ENCODE results near the gene EFCAB9. TPM values are rescaled to one million over a fixed set of nuclear protein-coding genes. Genes with fewer than 3 reads are reported as not detected.

The EFCAB9 gene
- total and polyA plus RNA-seq, 2 of the 13 experiments (the other 11 are each of a cell fraction or from before 2014, with no cell fraction given), result not detected

DNA sequence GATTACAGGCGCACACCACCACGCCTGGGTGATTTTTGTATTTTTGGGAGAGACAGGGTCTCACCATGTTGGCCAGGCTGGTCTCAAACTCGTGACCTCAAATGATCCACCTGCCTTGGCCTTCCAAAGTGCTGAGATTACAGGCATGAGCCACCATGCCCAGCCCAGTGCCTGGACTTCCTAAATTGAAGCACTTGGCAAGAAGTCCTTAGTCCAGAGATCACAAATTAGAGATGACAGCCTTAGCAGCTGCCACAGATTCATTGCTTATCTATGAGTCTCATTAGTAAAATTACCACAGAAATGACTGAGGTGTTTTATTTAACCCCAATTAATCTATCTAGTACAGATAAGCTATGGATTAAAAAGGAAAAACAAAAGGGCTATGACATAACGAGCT is 19.2 kb downstream of the EFCAB9 start:
- over 99% methylated on average over 4 of the region's 4 CpGs for WGBS (ENCODE audit: low lambda C conversion rate)
- no peak for TF ChIP-seq DBP (CRISPR knock-in tag; IDR thresholded peaks at IDR 0.05; ENCODE audit: not compliant biosample characterization)
- TF ChIP-seq ZNF746 (CRISPR knock-in tag; IDR thresholded peaks at IDR 0.05), result no peak
- no peak for TF ChIP-seq KLF6 (CRISPR knock-in tag; IDR thresholded peaks at IDR 0.05)
- no peak for TF ChIP-seq NR2F1 (CRISPR knock-in tag; IDR thresholded peaks at IDR 0.05)
- no peak for TF ChIP-seq GLI4 (CRISPR knock-in tag; IDR thresholded peaks at IDR 0.05; ENCODE audit: borderline replicate concordance)
- TF ChIP-seq RARG (CRISPR knock-in tag; IDR thresholded peaks at IDR 0.05; ENCODE audit: low read depth), result no peak
- TF ChIP-seq ZNF766 (CRISPR knock-in tag; IDR thresholded peaks at IDR 0.05; ENCODE audit: borderline replicate concordance), result no peak

DNA sequence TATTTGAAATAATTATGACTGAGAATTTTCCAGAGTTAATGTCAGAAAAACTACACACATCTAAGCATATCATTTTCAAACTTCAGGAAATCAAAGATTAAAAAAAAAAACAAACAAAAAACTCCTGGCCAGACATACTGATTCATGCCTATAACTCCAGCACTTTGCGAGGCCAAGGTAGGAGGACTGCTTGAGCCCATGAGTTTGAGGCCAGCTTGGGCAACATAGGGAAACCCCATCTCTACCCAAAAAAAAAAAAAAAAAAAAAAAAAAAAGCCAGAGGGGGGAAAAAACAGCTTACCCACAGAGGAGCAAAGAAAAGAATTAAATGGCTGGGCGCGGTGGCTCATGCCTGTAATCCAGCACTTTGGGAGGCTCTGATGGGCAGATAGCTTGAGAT is 22.4 kb downstream of the EFCAB9 start:
- Histone ChIP-seq H3K9ac (ENCODE audit: insufficient read depth, low read depth, low read length) (no peak overlapping the region), H3K79me2 (ENCODE audit: insufficient read depth, low read length) (peaks cover 16% of the 10 kb centered on the region), H3K9me3 (ENCODE audit: low read length) (peaks cover 6% of the 10 kb centered on the region; the same call in 1 of the 2 replicates), H4K20me1 (ENCODE audit: insufficient read depth, low read length) (no peaks in the 10 kb centered on the region; the same call in 1 of the 2 replicates), H3K27ac (ENCODE audit: extremely low read length, insufficient read depth, low read length) (no peak overlapping the region), H3K4me1 (ENCODE audit: insufficient read depth, low read length) (peaks cover 6% of the 10 kb centered on the region), H3K27me3 (ENCODE audit: control insufficient read depth in 1 of 2, insufficient read depth in 2 of 2, low read length in 2 of 2) (no peaks in the 10 kb centered on the region), H3K4me3 (replicated peaks in 1 of 3; ENCODE audit: insufficient read depth in 1 of 3, low read depth in 2 of 3, low read length in 3 of 3) (no peak overlapping the region), H2AFZ (ENCODE audit: low read length) (no peak overlapping the region), H3K36me3 (replicated peaks in 1 of 2; ENCODE audit: control insufficient read depth in 1 of 2, insufficient read depth in 2 of 2, low read length in 2 of 2) (peaks cover 12 to 44% of the 10 kb centered on the region in 2 experiments), H3K4me2 (ENCODE audit: low read depth, low read length) (no peak overlapping the region)
- ATAC-seq (no peak), DNase-seq (ENCODE audit: low spot score) (no peak), FAIRE-seq (no peak)
- TF ChIP-seq MED13 (CRISPR knock-in tag; IDR thresholded peaks at IDR 0.05), result no peak
- no peak for TF ChIP-seq ZSCAN30 (CRISPR knock-in tag; IDR thresholded peaks at IDR 0.05)
- CTCF ChIA-PET (ENCODE audit: low intra/inter-chr PET ratio, low total read pairs), result no interaction called here
- no TSS peak for BruUV-seq (replicated peaks)
- POLR2A ChIA-PET, result no interaction called here
- in situ Hi-C loops (cut with HindIII; ENCODE audit: extremely low pct_ligation_motif_present, low pct_unique_long_range_greater_than_20kb), result no loop called here
- intact Hi-C loops (cut with micrococcal nuclease; ENCODE audit: unreplicated experiment), result no loop called here
- WGBS (ENCODE audit: low lambda C conversion rate), result 100% methylated on average over 3 of the region's 3 CpGs

More for the DNA sequence above, 19.2 kb downstream of the EFCAB9 start:
- Histone ChIP-seq H3K9me3 (ENCODE audit: low read length) (no peaks in the 10 kb centered on the region), H4K20me1 (ENCODE audit: insufficient read depth, low read length) (no peaks in the 10 kb centered on the region; the same call in 1 of the 2 replicates), H2AFZ (ENCODE audit: low read length) (no peak overlapping the region), H3K4me3 (replicated peaks in 1 of 3; ENCODE audit: insufficient read depth in 1 of 3, low read depth in 2 of 3, low read length in 3 of 3) (no peak overlapping the region), H3K27ac (ENCODE audit: extremely low read length, insufficient read depth, low read length) (no peak overlapping the region), H3K4me1 (ENCODE audit: insufficient read depth, low read length) (peaks cover 6% of the 10 kb centered on the region), H3K79me2 (ENCODE audit: insufficient read depth, low read length) (peaks cover 13% of the 10 kb centered on the region), H3K4me2 (ENCODE audit: low read depth, low read length) (no peak overlapping the region), H3K9ac (ENCODE audit: insufficient read depth, low read depth, low read length) (no peak overlapping the region), H3K27me3 (ENCODE audit: control insufficient read depth in 1 of 2, insufficient read depth in 2 of 2, low read length in 2 of 2) (no peaks in the 10 kb centered on the region), H3K36me3 (replicated peaks in 1 of 2; ENCODE audit: control insufficient read depth in 1 of 2, insufficient read depth in 2 of 2, low read length in 2 of 2) (peaks cover 10 to 35% of the 10 kb centered on the region in 2 experiments)
- no peak for FAIRE-seq
- no peak for DNase-seq (ENCODE audit: low spot score)
- no peak for ATAC-seq
- POLR2A ChIA-PET, result no interaction called here
- CTCF ChIA-PET (ENCODE audit: low intra/inter-chr PET ratio, low total read pairs), result no interaction called here
- BruUV-seq (replicated peaks), result no TSS peak
- intact Hi-C loops (cut with micrococcal nuclease; ENCODE audit: unreplicated experiment) (no loop called here), in situ Hi-C loops (cut with HindIII; ENCODE audit: extremely low pct_ligation_motif_present, low pct_unique_long_range_greater_than_20kb) (no loop called here)
